HG03571 (cell line): Measurements from ENCODE around the gene MDFI.
A peak's percentile ranks its signal among the peaks of the same experiment; 100 is the strongest.

Experiments used
- ATAC-seq: cut with Tn5 transposase; IDR thresholded peaks from one replicate; pipeline ENCODE4 v1.9.1; 2021; ENCODE audit not compliant: unreplicated experiment

Gene MDFI

DNA sequence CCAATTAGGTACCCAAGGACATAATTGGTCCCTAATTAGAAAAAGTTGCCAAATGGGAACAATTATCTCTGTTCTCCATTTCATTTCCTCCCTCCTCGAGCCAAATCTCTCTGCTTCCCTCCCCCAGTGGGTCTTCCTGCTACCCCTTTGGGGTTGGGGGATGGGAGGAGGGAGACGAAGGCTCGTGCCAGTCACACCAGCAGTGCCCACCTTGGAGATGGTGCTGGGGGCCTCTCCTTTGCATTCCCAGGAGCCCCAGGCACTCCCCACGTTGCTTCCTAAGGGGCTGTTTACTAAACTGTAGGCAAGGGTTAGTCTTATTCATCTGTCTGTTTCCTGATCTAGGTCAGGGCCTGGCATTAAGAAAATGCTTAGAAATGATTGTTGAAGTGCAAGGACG, 33.1 kb downstream of the MDFI start:
- no peak for ATAC-seq

- ATAC-seq, result no peak
These were observed 33.7 kb downstream of the MDFI start for GRCh38 chr6:41672016-41672415.

DNA sequence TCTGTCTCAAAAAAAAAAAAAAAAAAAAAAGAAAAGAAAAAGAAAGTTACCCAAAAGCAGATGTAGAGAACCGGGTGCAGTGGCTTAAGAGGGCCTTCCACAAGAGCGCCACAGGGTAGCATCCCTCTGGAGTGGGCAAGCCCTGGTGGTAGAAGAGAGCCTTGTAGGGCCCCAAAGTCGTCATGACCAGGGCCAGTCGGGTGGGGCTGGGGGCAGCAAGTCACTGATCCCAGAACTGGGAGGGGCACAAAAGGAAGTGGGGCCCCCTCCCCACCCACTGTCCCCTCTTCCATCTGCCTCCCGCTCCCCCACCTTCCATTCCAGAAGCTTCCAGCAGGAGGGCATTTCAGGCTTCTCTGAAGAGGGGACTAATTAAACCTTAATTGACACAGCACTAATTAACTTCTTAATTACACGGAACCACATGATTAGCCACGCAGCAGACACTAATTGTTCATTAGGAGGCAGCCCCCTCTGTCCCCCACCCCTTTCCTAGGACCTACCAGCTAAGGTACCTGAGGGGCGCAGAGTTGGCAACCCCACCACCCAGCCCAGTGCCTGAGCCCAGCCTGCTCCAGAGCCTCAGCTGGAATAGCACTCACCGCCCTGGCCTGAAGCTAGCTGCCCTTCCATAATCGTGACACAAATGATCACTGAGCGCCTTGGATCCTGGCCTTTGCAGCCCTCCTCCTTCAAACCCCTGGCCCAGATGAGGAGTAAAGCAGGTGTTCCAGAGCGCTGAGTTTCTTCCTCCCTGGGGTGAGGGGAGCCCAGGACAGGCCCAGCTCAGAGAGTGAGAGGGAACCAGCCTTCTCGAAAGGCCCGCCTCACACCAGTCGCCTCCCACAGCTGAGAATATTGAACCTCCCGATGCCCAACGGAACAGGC, 34.8 kb downstream of the MDFI start:
- ATAC-seq, result no peak

DNA sequence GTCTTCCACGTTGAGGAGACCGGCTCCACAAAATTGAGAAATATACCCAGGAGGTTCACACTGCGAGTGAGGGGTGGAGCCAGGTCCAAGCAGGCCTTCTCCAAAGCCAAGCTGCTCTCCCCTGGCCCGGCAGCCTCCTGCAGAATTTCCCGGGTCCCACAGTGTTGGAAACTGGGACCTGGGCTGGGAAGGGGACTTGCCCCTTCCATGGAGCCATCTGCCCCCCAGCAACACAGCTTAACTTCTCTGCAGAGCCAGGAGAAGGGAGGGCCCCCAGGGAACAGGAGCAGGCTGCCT, 35.4 kb downstream of the MDFI start:
- ATAC-seq, result no peak

GRCh38 chr6:41674231-41675000, 36.1 kb downstream of the MDFI start:
- ATAC-seq, result no peak

DNA sequence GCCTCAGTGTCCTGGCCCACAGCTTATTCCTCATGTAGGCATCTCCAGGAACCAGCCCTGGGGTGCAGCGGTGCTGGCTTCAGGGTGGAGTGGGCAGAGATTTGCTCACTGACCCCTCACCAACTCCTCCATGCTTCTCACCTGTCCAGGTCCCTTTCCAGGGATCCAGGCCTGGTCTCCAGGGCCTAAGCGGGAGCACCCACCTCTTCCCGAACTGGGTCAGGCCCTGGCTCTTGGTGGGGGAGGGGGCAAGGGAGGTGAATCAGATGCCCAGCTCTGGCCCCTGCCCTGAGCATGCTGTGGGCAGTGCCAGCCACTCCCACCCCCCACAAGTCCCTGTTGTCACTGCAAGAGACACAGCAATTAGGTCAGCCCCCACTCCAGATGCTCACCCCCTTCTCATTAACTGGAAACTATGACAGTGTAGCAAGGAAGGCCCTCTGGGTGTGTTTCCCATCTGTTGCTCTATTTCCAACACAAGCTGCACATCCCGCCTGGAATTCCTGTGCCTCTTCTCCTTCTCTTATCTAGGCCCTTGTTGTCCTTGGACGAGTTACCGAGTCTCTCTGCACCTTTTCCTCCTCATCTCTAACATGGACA, 37.0 kb downstream of the MDFI start:
- no peak for ATAC-seq

GRCh38 chr6:41675992-41676391, 37.7 kb downstream of the MDFI start:
- no peak for ATAC-seq

GRCh38 chr6:41676431-41676830, 38.2 kb downstream of the MDFI start:
- no peak for ATAC-seq

- no peak for ATAC-seq
These were observed 39.1 kb downstream of the MDFI start for GRCh38 chr6:41677124-41677921.

GRCh38 chr6:41678511-41679084, 40.3 kb downstream of the MDFI start:
- no peak for ATAC-seq

- no peak for ATAC-seq
These were observed 41.4 kb downstream of the MDFI start for GRCh38 chr6:41679696-41680095.

GRCh38 chr6:41680182-41680965, 42.1 kb downstream of the MDFI start:
- ATAC-seq, result no peak

DNA sequence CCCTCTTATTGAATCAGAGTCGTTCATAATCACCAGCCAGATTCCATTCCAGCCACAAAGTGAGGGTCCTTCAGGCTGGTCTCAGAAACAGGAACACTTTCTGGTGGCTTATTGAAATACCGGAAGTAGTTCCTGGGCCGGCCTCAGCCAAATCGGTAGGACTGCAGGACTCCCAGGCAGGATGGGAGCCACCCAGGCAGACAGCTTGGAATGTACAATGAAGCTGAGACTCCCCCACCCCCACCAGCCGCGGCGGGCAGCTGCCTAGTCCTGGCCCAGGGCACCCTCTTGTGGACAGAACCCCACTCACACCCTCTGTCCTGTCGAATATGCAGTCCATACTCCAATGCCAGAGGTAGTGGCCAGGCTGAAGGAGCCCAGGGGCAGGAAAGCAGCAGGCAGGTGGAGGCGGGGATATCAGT, 43.8 kb downstream of the MDFI start:
- ATAC-seq, result no peak

- ATAC-seq, result no peak
These were observed 44.4 kb downstream of the MDFI start for GRCh38 chr6:41682497-41683272.

DNA sequence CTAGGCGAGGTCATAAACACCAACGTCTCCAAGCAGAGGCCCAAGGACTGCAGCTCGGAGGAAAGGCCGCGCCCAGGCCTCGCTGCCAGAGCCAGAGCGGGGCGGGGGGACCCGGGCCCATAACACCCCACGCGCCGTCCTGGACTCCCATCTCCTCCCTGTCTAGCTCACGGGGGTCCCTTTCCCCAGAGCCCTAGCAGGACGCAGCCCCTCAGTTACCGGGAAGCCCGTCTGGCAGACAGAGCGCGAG, 44.9 kb downstream of the MDFI start:
- ATAC-seq, result no peak

- ATAC-seq, result peak; percentile 60
These were observed 45.4 kb downstream of the MDFI start for GRCh38 chr6:41683523-41684310.

DNA sequence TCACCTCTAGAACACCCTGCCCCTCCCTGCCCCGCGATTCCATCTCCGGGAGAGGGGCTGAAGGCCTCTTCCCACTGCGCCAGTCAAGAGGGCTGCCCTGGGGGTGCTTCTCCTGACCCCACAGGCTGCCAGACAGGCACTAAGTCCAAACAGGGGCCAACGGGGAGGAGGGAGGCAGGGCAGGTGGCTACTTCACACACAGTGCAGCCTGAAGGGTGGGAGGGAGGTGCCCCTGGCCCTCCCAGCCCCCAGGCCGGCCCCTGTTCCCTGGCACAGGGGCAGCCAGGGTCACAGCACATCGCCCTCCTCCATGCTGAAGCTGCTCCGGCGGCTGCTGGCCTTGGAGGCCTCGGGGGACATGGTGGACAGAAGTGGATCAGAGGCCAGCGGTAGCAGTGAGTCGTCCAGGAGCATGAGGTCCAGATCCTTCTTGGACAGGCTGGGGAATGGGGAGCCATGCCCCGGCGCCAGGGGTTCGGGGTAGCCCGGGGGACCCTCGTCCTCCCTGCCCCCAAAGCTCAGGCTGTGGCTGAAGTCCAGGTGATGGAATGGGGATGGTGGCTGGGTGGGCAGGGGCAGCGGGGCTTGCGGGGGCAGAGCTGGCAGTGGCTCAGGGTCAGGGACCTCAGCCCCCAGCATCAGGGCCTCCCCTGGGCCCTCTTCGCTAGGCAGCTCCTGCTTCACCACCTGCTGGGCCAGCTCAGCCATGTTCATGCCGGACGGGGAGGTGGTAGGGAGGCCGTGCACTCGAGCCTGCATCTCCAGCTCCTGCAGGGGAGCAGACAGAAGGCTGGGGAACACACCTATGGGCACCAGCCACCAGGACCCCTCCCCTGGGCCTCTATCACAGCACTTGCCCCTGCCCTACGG, 46.3 kb downstream of the MDFI start:
- no peak for ATAC-seq
